ENCODE data around the gene POP4.

The POP4 gene

GRCh38 chr19:29662278-29662603 is 56.2 kb downstream of the POP4 start:
- DNase-seq (ENCODE audit: low read depth), result no peak
- H3K4me3 ChIP-seq (ENCODE audit: low read depth, low read length), result no peak overlapping the region
- no peak for TF ChIP-seq CTCF (IDR thresholded peaks at IDR 0.05; ENCODE audit: control insufficient read depth, extremely low read depth, insufficient read depth)

GRCh38 chr19:29662604-29663404 is 56.7 kb downstream of the POP4 start:
- DNase-seq (ENCODE audit: low read depth), result peak; percentile 58
- H3K4me3 ChIP-seq (ENCODE audit: low read depth, low read length), result no peak overlapping the region

GRCh38 chr19:29663861-29664752 is 58.0 kb downstream of the POP4 start:
- DNase-seq (ENCODE audit: low read depth), result no peak
- TF ChIP-seq CTCF (IDR thresholded peaks at IDR 0.05; ENCODE audit: control insufficient read depth, extremely low read depth, insufficient read depth), result no peak
- H3K4me3 ChIP-seq (ENCODE audit: low read depth, low read length), result no peak overlapping the region

More at GRCh38 chr19:29662604-29663404, 56.7 kb downstream of the POP4 start:
- TF ChIP-seq CTCF (IDR thresholded peaks at IDR 0.05; ENCODE audit: control insufficient read depth, extremely low read depth, insufficient read depth), result no peak

GRCh38 chr19:29664753-29665214 is 58.7 kb downstream of the POP4 start:
- TF ChIP-seq CTCF (IDR thresholded peaks at IDR 0.05; ENCODE audit: control insufficient read depth, extremely low read depth, insufficient read depth), result no peak
- H3K4me3 ChIP-seq (ENCODE audit: low read depth, low read length), result peak overlapping the region; percentile 81
- DNase-seq (ENCODE audit: low read depth), result no peak

- peak within 1 kb of the TSS; percentile 81 for H3K4me3 ChIP-seq (ENCODE audit: low read depth, low read length)
- no peak for TF ChIP-seq CTCF (IDR thresholded peaks at IDR 0.05; ENCODE audit: control insufficient read depth, extremely low read depth, insufficient read depth)
- no peak for DNase-seq (ENCODE audit: low read depth)
These were observed 59.2 kb downstream of the POP4 start, which contains the start of gene PLEKHF1 for GRCh38 chr19:29665215-29665825. PLEKHF1 (plus strand) TSS chr19:29665461; CDS start chr19:29673840, 8,379 bp downstream.

GRCh38 chr19:29665826-29666577 is 59.9 kb downstream of the POP4 start:
- no peak for DNase-seq (ENCODE audit: low read depth)
- no peak for TF ChIP-seq CTCF (IDR thresholded peaks at IDR 0.05; ENCODE audit: control insufficient read depth, extremely low read depth, insufficient read depth)
- H3K4me3 ChIP-seq (ENCODE audit: low read depth, low read length), result peak overlapping the region; percentile 81

All from LNCaP clone FGC (cell line).